ENCODE data around the gene FHIT. TPM values are rescaled to one million over a fixed set of nuclear protein-coding genes. Genes with fewer than 3 reads are reported as not detected.

The FHIT gene
- total and polyA plus RNA-seq, 10 of the 15 experiments (the other 5 are each of a cell fraction or from before 2014, with no cell fraction given): 4.2 to 14.9 (median 9.4) TPM

GRCh38 chr3:60430205-60430604 is 821.0 kb downstream of the FHIT start:
- no peak for FAIRE-seq

GRCh38 chr3:60427109-60427508 is 824.1 kb downstream of the FHIT start:
- no peak for DNase-seq (ENCODE audit: low read depth, low spot score)
- BruUV-seq (replicated peaks): no TSS peak
- Histone ChIP-seq H3K4me3 (no peak overlapping the region), H3K4me2 (ENCODE audit: control insufficient read depth, insufficient read depth) (no peak overlapping the region), H3K9me3 (replicated peaks; ENCODE audit: control insufficient read depth, insufficient read depth, low read length) (no peaks in the 10 kb centered on the region), H4K20me1 (ENCODE audit: control insufficient read depth, insufficient read depth) (no peaks in the 10 kb centered on the region), H3K9ac (ENCODE audit: control insufficient read depth, insufficient read depth, low read length) (no peak overlapping the region), H3K27me3 (replicated peaks in 1 of 2; ENCODE audit: control insufficient read depth in 2 of 2, insufficient read depth in 2 of 2, low read length in 1 of 2) (no peaks in the 10 kb centered on the region), H3K36me3 (ENCODE audit: control insufficient read depth in 2 of 2, insufficient read depth in 2 of 2, low read length in 1 of 2) (no peaks in the 10 kb centered on the region), H3K79me2 (ENCODE audit: control insufficient read depth, insufficient read depth, low read length) (no peaks in the 10 kb centered on the region), H3K4me1 (ENCODE audit: control insufficient read depth, insufficient read depth, low read length) (no peaks in the 10 kb centered on the region), H2AFZ (ENCODE audit: control insufficient read depth, low read depth, low read length) (no peak overlapping the region), H3K27ac (ENCODE audit: control insufficient read depth, insufficient read depth) (no peak overlapping the region)
- ChIA-PET CTCF (interaction anchor here (1.1 kb wide), 1 partner anchor 18 kb away, joined by 3 read pairs; no protein-coding TSS in a partner anchor), POLR2A (no interaction called here), RAD21 (ENCODE audit: unreplicated experiment) (no interaction called here), SMC1A (ENCODE audit: uncharacterized antibody, unreplicated experiment) (no interaction called here)
- WGBS (ENCODE audit: insufficient coverage, insufficient replicate concordance, low lambda C conversion rate, missing lambda C conversion rate): 82% methylated on average over 5 of the region's 5 CpGs
- intact Hi-C loops (cut with micrococcal nuclease; ENCODE audit: unreplicated experiment): no loop called here
- no peak for FAIRE-seq
- no peak for ATAC-seq
- in situ Hi-C loops (cut with MboI): no loop called here
- TF ChIP-seq TAF1 (IDR thresholded peaks at IDR 0.05; ENCODE audit: borderline replicate concordance, low read depth, low read length) (no peak), MLLT1 (IDR thresholded peaks at IDR 0.05) (no peak), SIN3A (IDR thresholded peaks at IDR 0.05; ENCODE audit: low read depth, low read length) (no peak), IRF5 (IDR thresholded peaks at IDR 0.05; ENCODE audit: borderline replicate concordance) (no peak), EED (IDR thresholded peaks at IDR 0.05; ENCODE audit: low read depth) (no peak), E2F8 (IDR thresholded peaks at IDR 0.05; ENCODE audit: low read depth, partially characterized antibody) (no peak), ATF3 (IDR thresholded peaks at IDR 0.05; ENCODE audit: borderline replicate concordance, extremely low read depth, low read depth, low read length) (no peak), MTA2 (IDR thresholded peaks at IDR 0.05; ENCODE audit: low read depth) (no peak)

More at GRCh38 chr3:60430205-60430604, 821.0 kb downstream of the FHIT start:
- Histone ChIP-seq H3K9me3 (replicated peaks; ENCODE audit: control insufficient read depth, insufficient read depth, low read length) (no peaks in the 10 kb centered on the region), H3K4me3 (no peak overlapping the region), H2AFZ (ENCODE audit: control insufficient read depth, low read depth, low read length) (no peak overlapping the region), H3K36me3 (ENCODE audit: control insufficient read depth in 2 of 2, insufficient read depth in 2 of 2, low read length in 1 of 2) (no peaks in the 10 kb centered on the region), H3K4me1 (ENCODE audit: control insufficient read depth, insufficient read depth, low read length) (no peaks in the 10 kb centered on the region), H3K4me2 (ENCODE audit: control insufficient read depth, insufficient read depth) (no peak overlapping the region), H3K27me3 (replicated peaks in 1 of 2; ENCODE audit: control insufficient read depth in 2 of 2, insufficient read depth in 2 of 2, low read length in 1 of 2) (no peaks in the 10 kb centered on the region), H3K79me2 (ENCODE audit: control insufficient read depth, insufficient read depth, low read length) (no peaks in the 10 kb centered on the region), H3K27ac (ENCODE audit: control insufficient read depth, insufficient read depth) (no peak overlapping the region), H4K20me1 (ENCODE audit: control insufficient read depth, insufficient read depth) (no peaks in the 10 kb centered on the region), H3K9ac (ENCODE audit: control insufficient read depth, insufficient read depth, low read length) (no peak overlapping the region)
- TF ChIP-seq NRF1 (conservative IDR thresholded peaks at IDR 0.05; ENCODE audit: low read depth, low read length) (no peak), ZZZ3 (IDR thresholded peaks at IDR 0.05; ENCODE audit: control insufficient read depth, insufficient read length, low read depth) (no peak), RBBP5 (conservative IDR thresholded peaks at IDR 0.05) (no peak), TCF3 (IDR thresholded peaks at IDR 0.05; ENCODE audit: borderline replicate concordance, insufficient read depth, low read depth, low read length) (no peak)
- BruUV-seq (replicated peaks): no TSS peak
- no peak for ATAC-seq
- SMC1A ChIA-PET (ENCODE audit: uncharacterized antibody, unreplicated experiment): no interaction called here
- POLR2A ChIA-PET: interaction anchor here (0.6 kb wide), 1 partner anchor 42 kb away, joined by 3 read pairs; no protein-coding TSS in a partner anchor
- 40% methylated on average over 1 of the region's 1 CpG for WGBS (ENCODE audit: insufficient coverage, insufficient replicate concordance, low lambda C conversion rate, missing lambda C conversion rate)
- in situ Hi-C loops (cut with MboI) (no loop called here), intact Hi-C loops (cut with micrococcal nuclease; ENCODE audit: unreplicated experiment) (no loop called here)
- CTCF ChIA-PET: no interaction called here
- DNase-seq (ENCODE audit: low read depth, low spot score): no peak
- RAD21 ChIA-PET (ENCODE audit: unreplicated experiment): no interaction called here
